Measurements from ENCODE around the gene PLCB1.

Gene PLCB1

DNA sequence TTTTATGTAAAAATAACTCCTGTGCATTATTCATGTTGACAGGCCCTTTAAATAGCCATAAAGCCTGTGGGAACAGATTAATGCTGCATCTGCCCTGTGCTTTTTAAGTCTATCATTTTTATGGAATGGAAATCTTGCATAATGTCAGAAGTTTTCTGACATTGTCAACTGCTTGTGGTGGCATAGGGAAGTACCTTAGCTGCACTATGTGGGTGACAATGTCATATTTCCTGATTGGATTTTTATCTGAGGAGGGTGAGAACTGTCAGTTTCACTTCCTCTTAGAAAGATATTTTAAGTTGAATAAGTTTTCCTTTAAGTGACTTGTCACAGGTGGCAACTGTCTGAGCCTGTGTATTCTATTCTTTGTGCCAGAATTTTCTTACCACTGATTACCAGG lies 267.9 kb downstream of the PLCB1 start:
- no peak overlapping the region for H3K4me3 ChIP-seq (ENCODE audit: low read depth, low read length)
- DNase-seq (ENCODE audit: low read depth), result peak; percentile 95
- peak; percentile 10; the same call in 1 of the 2 replicates for TF ChIP-seq MYC (IDR thresholded peaks at IDR 0.05; ENCODE audit: low read depth, low read length)
- TF ChIP-seq POLR2A (IDR thresholded peaks at IDR 0.05; ENCODE audit: extremely low read depth, insufficient read length), result no peak

DNA sequence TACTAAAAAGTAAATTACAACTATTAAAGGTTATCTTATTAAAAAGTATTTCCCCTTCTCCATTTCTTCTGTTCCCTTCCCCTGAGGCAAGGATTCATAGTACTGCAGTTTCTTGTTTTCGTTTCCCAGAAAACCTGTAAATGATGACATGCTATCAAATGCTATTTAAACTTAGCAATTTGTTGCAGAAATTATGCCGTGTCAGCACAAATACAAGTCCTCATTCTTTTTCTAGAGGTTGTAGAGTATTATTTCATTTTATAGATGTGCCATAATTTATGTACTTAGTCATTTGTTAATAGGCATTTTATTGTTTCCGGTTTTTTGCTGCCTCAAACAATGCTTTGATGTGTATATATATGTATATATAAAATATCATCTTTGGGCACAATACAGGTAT lies 268.4 kb downstream of the PLCB1 start:
- no peak overlapping the region for H3K4me3 ChIP-seq (ENCODE audit: low read depth, low read length)
- no peak for TF ChIP-seq MYC (IDR thresholded peaks at IDR 0.05; ENCODE audit: low read depth, low read length)
- TF ChIP-seq, protein P1, sequence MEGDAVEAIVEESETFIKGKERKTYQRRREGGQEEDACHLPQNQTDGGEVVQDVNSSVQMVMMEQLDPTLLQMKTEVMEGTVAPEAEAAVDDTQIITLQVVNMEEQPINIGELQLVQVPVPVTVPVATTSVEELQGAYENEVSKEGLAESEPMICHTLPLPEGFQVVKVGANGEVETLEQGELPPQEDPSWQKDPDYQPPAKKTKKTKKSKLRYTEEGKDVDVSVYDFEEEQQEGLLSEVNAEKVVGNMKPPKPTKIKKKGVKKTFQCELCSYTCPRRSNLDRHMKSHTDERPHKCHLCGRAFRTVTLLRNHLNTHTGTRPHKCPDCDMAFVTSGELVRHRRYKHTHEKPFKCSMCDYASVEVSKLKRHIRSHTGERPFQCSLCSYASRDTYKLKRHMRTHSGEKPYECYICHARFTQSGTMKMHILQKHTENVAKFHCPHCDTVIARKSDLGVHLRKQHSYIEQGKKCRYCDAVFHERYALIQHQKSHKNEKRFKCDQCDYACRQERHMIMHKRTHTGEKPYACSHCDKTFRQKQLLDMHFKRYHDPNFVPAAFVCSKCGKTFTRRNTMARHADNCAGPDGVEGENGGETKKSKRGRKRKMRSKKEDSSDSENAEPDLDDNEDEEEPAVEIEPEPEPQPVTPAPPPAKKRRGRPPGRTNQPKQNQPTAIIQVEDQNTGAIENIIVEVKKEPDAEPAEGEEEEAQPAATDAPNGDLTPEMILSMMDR (IDR thresholded peaks at IDR 0.05; ENCODE audit: low read depth, low read length), result no peak
- TF ChIP-seq, protein P2, sequence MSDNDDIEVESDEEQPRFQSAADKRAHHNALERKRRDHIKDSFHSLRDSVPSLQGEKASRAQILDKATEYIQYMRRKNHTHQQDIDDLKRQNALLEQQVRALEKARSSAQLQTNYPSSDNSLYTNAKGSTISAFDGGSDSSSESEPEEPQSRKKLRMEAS (IDR thresholded peaks at IDR 0.05; ENCODE audit: low read depth, low read length), result no peak
- TF ChIP-seq POLR2A (IDR thresholded peaks at IDR 0.05; ENCODE audit: extremely low read depth, insufficient read length), result no peak
- no peak for DNase-seq (ENCODE audit: low read depth)

DNA sequence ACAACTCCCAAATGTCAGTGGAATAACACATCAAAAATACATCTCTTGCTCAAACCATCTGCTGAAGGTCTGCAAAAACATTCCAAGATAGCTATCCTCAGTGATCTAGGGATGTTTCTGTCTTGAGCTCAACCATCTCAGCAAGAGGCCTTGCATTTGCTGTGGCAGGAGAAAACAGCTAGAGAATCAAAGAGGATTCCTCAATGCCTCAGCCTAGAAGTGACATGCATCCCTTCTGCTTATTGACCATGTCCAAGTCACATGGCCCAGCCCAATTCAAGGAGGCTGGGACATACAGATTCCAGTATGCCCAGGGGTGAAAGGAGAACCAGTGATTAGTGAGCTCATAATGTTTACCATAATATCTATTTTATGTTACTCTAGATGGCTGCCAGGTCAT lies 269.5 kb downstream of the PLCB1 start:
- no peak for DNase-seq (ENCODE audit: low read depth)
- no peak overlapping the region for H3K4me3 ChIP-seq (ENCODE audit: low read depth, low read length)
- TF ChIP-seq, protein P2 (IDR thresholded peaks at IDR 0.05; ENCODE audit: low read depth, low read length), result no peak
- TF ChIP-seq MYC (IDR thresholded peaks at IDR 0.05; ENCODE audit: low read depth, low read length), result no peak
- TF ChIP-seq, protein P1 (IDR thresholded peaks at IDR 0.05; ENCODE audit: low read depth, low read length), result no peak
- no peak for TF ChIP-seq POLR2A (IDR thresholded peaks at IDR 0.05; ENCODE audit: extremely low read depth, insufficient read length)

DNA sequence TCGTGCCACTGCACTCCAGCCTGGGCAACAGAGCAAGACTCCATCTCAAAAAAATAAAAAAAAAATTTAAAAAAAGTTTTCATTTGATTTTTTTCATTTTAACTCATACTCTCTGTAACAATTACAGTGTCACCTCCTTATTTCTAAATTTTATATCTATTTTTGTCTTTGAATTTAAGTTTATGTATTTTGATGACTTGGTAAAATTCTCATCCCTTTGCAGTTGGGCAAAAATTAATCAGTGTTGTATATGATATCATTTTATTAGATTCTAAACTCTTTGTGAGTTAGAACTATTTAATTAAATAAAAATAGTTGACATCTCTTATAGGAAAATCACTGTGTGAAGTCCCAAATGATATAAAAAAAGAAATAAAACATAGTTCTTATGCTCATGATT lies 270.7 kb downstream of the PLCB1 start:
- TF ChIP-seq, protein P2 (IDR thresholded peaks at IDR 0.05; ENCODE audit: low read depth, low read length), result no peak
- TF ChIP-seq MYC (IDR thresholded peaks at IDR 0.05; ENCODE audit: low read depth, low read length) (no peak), POLR2A (IDR thresholded peaks at IDR 0.05; ENCODE audit: extremely low read depth, insufficient read length) (no peak)
- TF ChIP-seq, protein P1 (IDR thresholded peaks at IDR 0.05; ENCODE audit: low read depth, low read length), result no peak
- H3K4me3 ChIP-seq (ENCODE audit: low read depth, low read length), result no peak overlapping the region
- DNase-seq (ENCODE audit: low read depth), result no peak

DNA sequence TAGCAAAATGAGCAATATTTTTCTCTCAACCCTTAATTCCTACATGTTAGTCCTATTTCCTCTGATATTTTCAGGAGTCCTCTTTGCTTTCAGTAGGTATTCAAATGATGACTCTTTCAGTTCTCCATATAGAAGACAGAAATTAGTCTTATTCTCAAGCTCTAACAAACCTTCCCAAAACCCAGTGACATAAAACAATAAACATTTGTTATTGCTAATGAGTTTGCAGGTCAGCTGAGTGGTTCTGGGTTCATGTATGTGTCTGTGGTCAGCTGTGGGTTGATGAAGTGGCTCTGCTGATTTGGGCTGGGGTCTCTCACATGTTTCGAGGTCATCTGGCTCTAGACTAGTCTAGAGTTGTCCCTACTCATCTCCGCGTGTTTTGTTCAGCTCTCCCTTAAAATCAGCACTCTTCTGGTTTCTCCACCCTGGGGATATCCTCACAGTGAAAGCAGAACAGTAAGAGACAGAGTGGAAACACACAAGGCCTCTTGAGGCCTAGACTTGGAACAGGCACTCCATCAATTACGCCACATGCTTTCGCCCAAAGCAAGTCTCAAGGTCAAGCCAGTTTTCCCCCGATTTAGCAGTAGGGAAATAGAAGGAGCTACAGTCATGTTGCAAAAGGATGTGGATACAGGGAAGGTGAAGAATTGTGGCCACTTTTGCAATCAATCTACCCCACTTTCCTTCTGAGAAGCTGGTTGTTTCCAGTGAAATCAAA lies 273.0 kb downstream of the PLCB1 start:
- H3K4me3 ChIP-seq (ENCODE audit: low read depth, low read length), result no peak overlapping the region
- TF ChIP-seq POLR2A (IDR thresholded peaks at IDR 0.05; ENCODE audit: extremely low read depth, insufficient read length) (no peak), MYC (IDR thresholded peaks at IDR 0.05; ENCODE audit: low read depth, low read length) (no peak)
- TF ChIP-seq, protein P2 (IDR thresholded peaks at IDR 0.05; ENCODE audit: low read depth, low read length), result no peak
- TF ChIP-seq, protein P1 (IDR thresholded peaks at IDR 0.05; ENCODE audit: low read depth, low read length), result no peak
- no peak for DNase-seq (ENCODE audit: low read depth)

DNA sequence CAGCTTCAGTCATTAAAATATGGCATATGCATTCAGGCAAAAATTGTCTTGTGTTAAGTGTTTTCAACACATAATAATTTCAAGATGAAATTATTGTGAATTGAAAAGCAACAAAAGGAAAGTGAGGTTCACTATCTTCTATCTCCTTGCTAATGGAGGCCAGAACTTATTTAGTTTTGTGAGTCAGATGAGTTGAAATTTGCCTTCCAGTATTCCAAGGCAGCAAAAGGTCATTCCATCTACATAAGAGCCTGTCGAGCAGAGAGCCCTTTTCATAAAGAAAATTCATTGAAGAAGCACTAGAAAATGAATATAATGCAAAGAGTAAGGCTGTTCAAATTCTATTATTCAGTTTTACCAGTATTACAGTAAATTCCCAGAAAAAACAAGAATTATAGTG lies 274.3 kb downstream of the PLCB1 start:
- H3K4me3 ChIP-seq (ENCODE audit: low read depth, low read length), result no peak overlapping the region
- TF ChIP-seq POLR2A (IDR thresholded peaks at IDR 0.05; ENCODE audit: extremely low read depth, insufficient read length) (no peak), MYC (IDR thresholded peaks at IDR 0.05; ENCODE audit: low read depth, low read length) (no peak)
- TF ChIP-seq, protein P1 (IDR thresholded peaks at IDR 0.05; ENCODE audit: low read depth, low read length), result no peak
- TF ChIP-seq, protein P2 (IDR thresholded peaks at IDR 0.05; ENCODE audit: low read depth, low read length), result no peak
- no peak for DNase-seq (ENCODE audit: low read depth)
